ENCODE results near the gene CNIH3.

CNIH3 gene

GRCh38 chr1:224640018-224640417, 23.9 kb downstream of the CNIH3 start:
- WGBS (ENCODE audit: insufficient coverage), result 90% methylated on average over 6 of the region's 6 CpGs
- no peak overlapping the region for H3K4me3 ChIP-seq (ENCODE audit: control insufficient read depth in 1 of 7, extremely low read depth in 1 of 7, insufficient read depth in 4 of 7, low read depth in 2 of 7, low read length in 6 of 7)
- ChIA-PET CTCF (interaction anchor here (1.3 to 2.6 kb wide), 3 partner anchors 15 to 212 kb away, joined by 4 to 7 read pairs (median 5); no protein-coding TSS in a partner anchor), POLR2A (no interaction called here)
- no peaks in the 10 kb centered on the region for H3K4me1 ChIP-seq (ENCODE audit: control extremely low read depth in 1 of 4, control insufficient read depth in 4 of 4, insufficient read depth in 4 of 4, low read length in 3 of 4)
- H3K27ac ChIP-seq (ENCODE audit: insufficient read depth in 1 of 2, low read depth in 1 of 2, low read length in 2 of 2, poor library complexity in 1 of 2, severe bottlenecking in 2 of 2), result no peak overlapping the region
- DNase-seq, result no peak
- no peaks in the 10 kb centered on the region for H3K36me3 ChIP-seq (ENCODE audit: control insufficient read depth in 4 of 4, insufficient read depth in 4 of 4, low read length in 3 of 4)
- no peaks in the 10 kb centered on the region for H3K9me3 ChIP-seq (ENCODE audit: control extremely low read depth in 1 of 5, control insufficient read depth in 4 of 5, insufficient read depth in 2 of 5, low read depth in 1 of 5, low read length in 4 of 5)
- H3K27me3 ChIP-seq (replicated peaks in 2 of 5; ENCODE audit: control insufficient read depth in 4 of 5, insufficient read depth in 5 of 5, low read length in 4 of 5), result peaks cover 0 to 4% (median 0%) of the 10 kb centered on the region in 5 experiments

GRCh38 chr1:224640587-224640986, 24.5 kb downstream of the CNIH3 start:
- Histone ChIP-seq H3K4me1 (ENCODE audit: control extremely low read depth in 1 of 4, control insufficient read depth in 4 of 4, insufficient read depth in 4 of 4, low read length in 3 of 4) (no peaks in the 10 kb centered on the region), H3K9me3 (ENCODE audit: control extremely low read depth in 1 of 5, control insufficient read depth in 4 of 5, insufficient read depth in 2 of 5, low read depth in 1 of 5, low read length in 4 of 5) (no peaks in the 10 kb centered on the region), H3K27ac (ENCODE audit: insufficient read depth in 1 of 2, low read depth in 1 of 2, low read length in 2 of 2, poor library complexity in 1 of 2, severe bottlenecking in 2 of 2) (no peak overlapping the region), H3K27me3 (replicated peaks in 2 of 5; ENCODE audit: control insufficient read depth in 4 of 5, insufficient read depth in 5 of 5, low read length in 4 of 5) (peaks cover 0 to 4% (median 0%) of the 10 kb centered on the region in 5 experiments), H3K4me3 (ENCODE audit: control insufficient read depth in 1 of 7, extremely low read depth in 1 of 7, insufficient read depth in 4 of 7, low read depth in 2 of 7, low read length in 6 of 7) (no peak overlapping the region), H3K36me3 (ENCODE audit: control insufficient read depth in 4 of 4, insufficient read depth in 4 of 4, low read length in 3 of 4) (no peaks in the 10 kb centered on the region)
- 90% methylated on average over 4 of the region's 4 CpGs for WGBS (ENCODE audit: insufficient coverage)
- ChIA-PET CTCF (interaction anchor here (1.3 to 2.6 kb wide), 2 partner anchors 15 to 127 kb away, joined by 4 to 7 read pairs; no protein-coding TSS in a partner anchor), POLR2A (no interaction called here)
- DNase-seq, result no peak

GRCh38 chr1:224641030-224641429, 24.9 kb downstream of the CNIH3 start:
- 84% methylated on average over 6 of the region's 7 CpGs for WGBS (ENCODE audit: insufficient coverage)
- Histone ChIP-seq H3K36me3 (ENCODE audit: control insufficient read depth in 4 of 4, insufficient read depth in 4 of 4, low read length in 3 of 4) (no peaks in the 10 kb centered on the region), H3K4me1 (ENCODE audit: control extremely low read depth in 1 of 4, control insufficient read depth in 4 of 4, insufficient read depth in 4 of 4, low read length in 3 of 4) (no peaks in the 10 kb centered on the region), H3K27me3 (replicated peaks in 2 of 5; ENCODE audit: control insufficient read depth in 4 of 5, insufficient read depth in 5 of 5, low read length in 4 of 5) (peaks cover 0 to 4% (median 0%) of the 10 kb centered on the region in 5 experiments), H3K4me3 (ENCODE audit: control insufficient read depth in 1 of 7, extremely low read depth in 1 of 7, insufficient read depth in 4 of 7, low read depth in 2 of 7, low read length in 6 of 7) (no peak overlapping the region), H3K27ac (ENCODE audit: insufficient read depth in 1 of 2, low read depth in 1 of 2, low read length in 2 of 2, poor library complexity in 1 of 2, severe bottlenecking in 2 of 2) (no peak overlapping the region), H3K9me3 (ENCODE audit: control extremely low read depth in 1 of 5, control insufficient read depth in 4 of 5, insufficient read depth in 2 of 5, low read depth in 1 of 5, low read length in 4 of 5) (no peaks in the 10 kb centered on the region)
- CTCF ChIA-PET, result interaction anchor here (1.3 to 2.6 kb wide), 3 partner anchors 9 to 127 kb away, joined by 4 to 7 read pairs (median 4); no protein-coding TSS in a partner anchor
- POLR2A ChIA-PET, result no interaction called here
- no peak for DNase-seq

- H3K4me3 ChIP-seq (ENCODE audit: control insufficient read depth in 1 of 7, extremely low read depth in 1 of 7, insufficient read depth in 4 of 7, low read depth in 2 of 7, low read length in 6 of 7), result no peak overlapping the region
- no peak overlapping the region for H3K27ac ChIP-seq (ENCODE audit: insufficient read depth in 1 of 2, low read depth in 1 of 2, low read length in 2 of 2, poor library complexity in 1 of 2, severe bottlenecking in 2 of 2)
- H3K27me3 ChIP-seq (replicated peaks in 2 of 5; ENCODE audit: control insufficient read depth in 4 of 5, insufficient read depth in 5 of 5, low read length in 4 of 5), result peaks cover 0 to 4% (median 0%) of the 10 kb centered on the region in 5 experiments
- ChIA-PET POLR2A (no interaction called here), CTCF (interaction anchor here (1.0 to 2.8 kb wide), 9 partner anchors 9 to 131 kb away, joined by 3 to 18 read pairs (median 4); no protein-coding TSS in a partner anchor)
- 85% methylated on average over 4 of the region's 5 CpGs for whole genome bisulfite sequencing (ENCODE audit: insufficient coverage)
- DNase-seq, result no peak
- no peaks in the 10 kb centered on the region for H3K9me3 ChIP-seq (ENCODE audit: control extremely low read depth in 1 of 5, control insufficient read depth in 4 of 5, insufficient read depth in 2 of 5, low read depth in 1 of 5, low read length in 4 of 5)
- no peaks in the 10 kb centered on the region for H3K36me3 ChIP-seq (ENCODE audit: control insufficient read depth in 4 of 4, insufficient read depth in 4 of 4, low read length in 3 of 4)
- H3K4me1 ChIP-seq (ENCODE audit: control extremely low read depth in 1 of 4, control insufficient read depth in 4 of 4, insufficient read depth in 4 of 4, low read length in 3 of 4), result no peaks in the 10 kb centered on the region
Measured at GRCh38 chr1:224643653-224644052, 27.5 kb downstream of the CNIH3 start.

- WGBS (ENCODE audit: insufficient coverage), result 48% methylated on average over 5 of the region's 5 CpGs
- peak; percentile 48 to 71 (median 58) for DNase-seq
- Histone ChIP-seq H3K27me3 (replicated peaks in 2 of 5; ENCODE audit: control insufficient read depth in 4 of 5, insufficient read depth in 5 of 5, low read length in 4 of 5) (peaks cover 0 to 4% (median 0%) of the 10 kb centered on the region in 5 experiments), H3K27ac (ENCODE audit: insufficient read depth in 1 of 2, low read depth in 1 of 2, low read length in 2 of 2, poor library complexity in 1 of 2, severe bottlenecking in 2 of 2) (no peak overlapping the region), H3K4me1 (ENCODE audit: control extremely low read depth in 1 of 4, control insufficient read depth in 4 of 4, insufficient read depth in 4 of 4, low read length in 3 of 4) (no peaks in the 10 kb centered on the region), H3K4me3 (ENCODE audit: control insufficient read depth in 1 of 7, extremely low read depth in 1 of 7, insufficient read depth in 4 of 7, low read depth in 2 of 7, low read length in 6 of 7) (no peak overlapping the region), H3K9me3 (ENCODE audit: control extremely low read depth in 1 of 5, control insufficient read depth in 4 of 5, insufficient read depth in 2 of 5, low read depth in 1 of 5, low read length in 4 of 5) (no peaks in the 10 kb centered on the region), H3K36me3 (ENCODE audit: control insufficient read depth in 4 of 4, insufficient read depth in 4 of 4, low read length in 3 of 4) (no peaks in the 10 kb centered on the region)
- POLR2A ChIA-PET, result no interaction called here
- CTCF ChIA-PET, result interaction anchor here (0.8 to 2.8 kb wide), 12 partner anchors 9 to 213 kb away, joined by 3 to 18 read pairs (median 4); no protein-coding TSS in a partner anchor
Measured at GRCh38 chr1:224644553-224645154, 28.5 kb downstream of the CNIH3 start.

GRCh38 chr1:224647449-224647848, 31.3 kb downstream of the CNIH3 start:
- no peak for DNase-seq
- Histone ChIP-seq H3K27ac (ENCODE audit: insufficient read depth in 1 of 2, low read depth in 1 of 2, low read length in 2 of 2, poor library complexity in 1 of 2, severe bottlenecking in 2 of 2) (no peak overlapping the region), H3K36me3 (ENCODE audit: control insufficient read depth in 4 of 4, insufficient read depth in 4 of 4, low read length in 3 of 4) (no peaks in the 10 kb centered on the region), H3K27me3 (replicated peaks in 2 of 5; ENCODE audit: control insufficient read depth in 4 of 5, insufficient read depth in 5 of 5, low read length in 4 of 5) (no peaks in the 10 kb centered on the region), H3K4me1 (ENCODE audit: control extremely low read depth in 1 of 4, control insufficient read depth in 4 of 4, insufficient read depth in 4 of 4, low read length in 3 of 4) (no peaks in the 10 kb centered on the region), H3K9me3 (ENCODE audit: control extremely low read depth in 1 of 5, control insufficient read depth in 4 of 5, insufficient read depth in 2 of 5, low read depth in 1 of 5, low read length in 4 of 5) (no peaks in the 10 kb centered on the region), H3K4me3 (ENCODE audit: control insufficient read depth in 1 of 7, extremely low read depth in 1 of 7, insufficient read depth in 4 of 7, low read depth in 2 of 7, low read length in 6 of 7) (no peak overlapping the region)
- 100% methylated on average over 2 of the region's 2 CpGs for WGBS (ENCODE audit: insufficient coverage)
- POLR2A ChIA-PET, result no interaction called here
- CTCF ChIA-PET, result no interaction called here

- H3K27me3 ChIP-seq (replicated peaks in 2 of 5; ENCODE audit: control insufficient read depth in 4 of 5, insufficient read depth in 5 of 5, low read length in 4 of 5), result no peaks in the 10 kb centered on the region
- no peak for DNase-seq
- H3K27ac ChIP-seq (ENCODE audit: insufficient read depth in 1 of 2, low read depth in 1 of 2, low read length in 2 of 2, poor library complexity in 1 of 2, severe bottlenecking in 2 of 2), result no peak overlapping the region
- no peak overlapping the region for H3K4me3 ChIP-seq (ENCODE audit: control insufficient read depth in 1 of 7, extremely low read depth in 1 of 7, insufficient read depth in 4 of 7, low read depth in 2 of 7, low read length in 6 of 7)
- H3K4me1 ChIP-seq (ENCODE audit: control extremely low read depth in 1 of 4, control insufficient read depth in 4 of 4, insufficient read depth in 4 of 4, low read length in 3 of 4), result no peaks in the 10 kb centered on the region
- CTCF ChIA-PET, result no interaction called here
- POLR2A ChIA-PET, result no interaction called here
- H3K36me3 ChIP-seq (ENCODE audit: control insufficient read depth in 4 of 4, insufficient read depth in 4 of 4, low read length in 3 of 4), result no peaks in the 10 kb centered on the region
- H3K9me3 ChIP-seq (ENCODE audit: control extremely low read depth in 1 of 5, control insufficient read depth in 4 of 5, insufficient read depth in 2 of 5, low read depth in 1 of 5, low read length in 4 of 5), result no peaks in the 10 kb centered on the region
- 100% methylated on average over 2 of the region's 3 CpGs for WGBS (ENCODE audit: insufficient coverage)
Measured at GRCh38 chr1:224650290-224650689, 34.2 kb downstream of the CNIH3 start.

Measured in common myeloid progenitor, CD34-positive (primary cell).